ENCODE data around the gene FRY. TPM values are rescaled to one million over a fixed set of nuclear protein-coding genes. Genes with fewer than 3 reads are reported as not detected.

FRY gene
- total and polyA plus RNA-seq, 10 of the 15 experiments (the other 5 are each of a cell fraction or from before 2014, with no cell fraction given) = 0.18 to 1.4 (median 0.30) TPM

DNA sequence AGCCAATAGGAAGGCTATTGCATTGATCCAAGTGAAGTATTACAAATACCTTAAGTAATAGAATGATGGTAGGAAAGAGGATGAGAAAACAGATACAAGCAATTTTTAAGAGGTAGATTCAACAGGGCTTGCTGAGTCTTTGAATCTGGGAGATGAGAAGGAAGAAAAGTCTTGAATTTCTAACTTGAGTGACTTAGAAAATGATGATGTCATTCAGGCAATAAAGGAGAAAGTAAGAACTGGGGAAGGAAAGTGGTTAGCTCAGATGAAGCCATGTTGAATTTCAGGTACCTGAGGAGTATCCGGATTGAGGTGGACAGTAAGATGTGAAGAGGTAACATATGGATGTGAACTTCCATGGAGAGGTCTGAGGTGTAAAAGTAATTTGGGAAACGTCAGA lies 15.5 kb upstream of the FRY start:
- intact Hi-C loops (cut with micrococcal nuclease; ENCODE audit: unreplicated experiment) (loop anchor here (10.0 kb wide), 1 partner anchor 191 kb away; no protein-coding TSS in a partner anchor), in situ Hi-C loops (cut with MboI) (no loop called here)
- FAIRE-seq (no peak), DNase-seq (ENCODE audit: low read depth, low spot score) (no peak), ATAC-seq (no peak)
- no peak overlapping the region for H3K9ac ChIP-seq (ENCODE audit: control insufficient read depth, insufficient read depth, low read length)
- no peaks in the 10 kb centered on the region for H3K79me2 ChIP-seq (ENCODE audit: control insufficient read depth, insufficient read depth, low read length)
- WGBS (ENCODE audit: insufficient coverage, insufficient replicate concordance, low lambda C conversion rate, missing lambda C conversion rate) = 50% methylated on average over 2 of the region's 2 CpGs
- no peak overlapping the region for H2AFZ ChIP-seq (ENCODE audit: control insufficient read depth, low read depth, low read length)
- no peaks in the 10 kb centered on the region for H3K36me3 ChIP-seq (ENCODE audit: control insufficient read depth in 2 of 2, insufficient read depth in 2 of 2, low read length in 1 of 2)
- H3K9me3 ChIP-seq (replicated peaks; ENCODE audit: control insufficient read depth, insufficient read depth, low read length) = no peaks in the 10 kb centered on the region
- no peaks in the 10 kb centered on the region for H4K20me1 ChIP-seq (ENCODE audit: control insufficient read depth, insufficient read depth)
- H3K27ac ChIP-seq (ENCODE audit: control insufficient read depth, insufficient read depth) = no peak overlapping the region
- H3K4me1 ChIP-seq (ENCODE audit: control insufficient read depth, insufficient read depth, low read length) = no peaks in the 10 kb centered on the region; the same call in 1 of the 2 replicates
- BruUV-seq (replicated peaks) = no TSS peak
- POLR2A ChIA-PET = no interaction called here
- no peaks in the 10 kb centered on the region for H3K27me3 ChIP-seq (replicated peaks in 1 of 2; ENCODE audit: control insufficient read depth in 2 of 2, insufficient read depth in 2 of 2, low read length in 1 of 2)
- SMC1A ChIA-PET (ENCODE audit: uncharacterized antibody, unreplicated experiment) = interaction anchor here (0.7 to 2.9 kb wide), 3 partner anchors 103 to 119 kb away, joined by 3 to 10 read pairs (median 4); no protein-coding TSS in a partner anchor
- RAD21 ChIA-PET (ENCODE audit: unreplicated experiment) = interaction anchor here (3.4 kb wide), 1 partner anchor 106 kb away, joined by 12 read pairs; no protein-coding TSS in a partner anchor
- CTCF ChIA-PET = interaction anchor here (1.3 to 1.6 kb wide), 2 partner anchors 106 kb away, joined by 6 to 8 read pairs; no protein-coding TSS in a partner anchor
- no peak overlapping the region for H3K4me3 ChIP-seq
- H3K4me2 ChIP-seq (ENCODE audit: control insufficient read depth, insufficient read depth) = no peak overlapping the region
- peak; percentile 37; the same call in 1 of the 2 replicates for TF ChIP-seq ATF7 (IDR thresholded peaks at IDR 0.05; ENCODE audit: low read depth)
- TF ChIP-seq CHD4 (IDR thresholded peaks at IDR 0.05) = no peak

DNA sequence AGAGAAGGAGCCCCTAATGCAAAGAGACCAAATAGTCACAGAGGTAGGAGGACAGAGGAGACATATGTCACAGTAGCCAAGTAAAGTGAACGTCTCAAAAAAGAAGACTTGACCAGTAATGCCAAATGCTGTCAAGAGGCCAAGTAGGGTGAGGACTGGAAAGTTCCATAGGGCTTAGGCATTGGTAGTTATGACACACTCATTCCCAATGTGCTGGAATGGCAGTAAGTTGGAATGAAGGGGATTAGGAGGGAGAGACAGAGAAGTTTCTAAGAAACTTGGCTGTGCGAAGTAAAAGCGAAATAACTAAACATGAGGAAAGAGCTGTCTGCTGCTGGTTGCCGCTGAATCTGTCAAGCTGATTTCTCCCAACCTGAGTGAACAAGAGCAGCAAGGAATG lies 14.9 kb upstream of the FRY start:
- SMC1A ChIA-PET (ENCODE audit: uncharacterized antibody, unreplicated experiment) = interaction anchor here (1.7 to 2.9 kb wide), 2 partner anchors 104 to 107 kb away, joined by 4 to 10 read pairs; no protein-coding TSS in a partner anchor
- H3K4me1 ChIP-seq (ENCODE audit: control insufficient read depth, insufficient read depth, low read length) = no peaks in the 10 kb centered on the region; the same call in 1 of the 2 replicates
- BruUV-seq (replicated peaks) = no TSS peak
- POLR2A ChIA-PET = no interaction called here
- H3K27ac ChIP-seq (ENCODE audit: control insufficient read depth, insufficient read depth) = no peak overlapping the region
- H3K27me3 ChIP-seq (replicated peaks in 1 of 2; ENCODE audit: control insufficient read depth in 2 of 2, insufficient read depth in 2 of 2, low read length in 1 of 2) = no peaks in the 10 kb centered on the region
- in situ Hi-C loops (cut with MboI) = no loop called here
- 60% methylated on average over 4 of the region's 4 CpGs for WGBS (ENCODE audit: insufficient coverage, insufficient replicate concordance, low lambda C conversion rate, missing lambda C conversion rate)
- intact Hi-C loops (cut with micrococcal nuclease; ENCODE audit: unreplicated experiment) = loop anchor here (10.0 kb wide), 1 partner anchor 192 kb away; no protein-coding TSS in a partner anchor
- DNase-seq (ENCODE audit: low read depth, low spot score) (no peak), ATAC-seq (no peak), FAIRE-seq (no peak)
- H2AFZ ChIP-seq (ENCODE audit: control insufficient read depth, low read depth, low read length) = no peak overlapping the region
- CTCF ChIA-PET = interaction anchor here (0.9 to 1.6 kb wide), 3 partner anchors 9 to 106 kb away, joined by 3 to 6 read pairs (median 3); no protein-coding TSS in a partner anchor
- no peaks in the 10 kb centered on the region for H3K36me3 ChIP-seq (ENCODE audit: control insufficient read depth in 2 of 2, insufficient read depth in 2 of 2, low read length in 1 of 2)
- no peak for TF ChIP-seq STAT1 (conservative IDR thresholded peaks at IDR 0.05)
- no peak for TF ChIP-seq POLR2A (IDR thresholded peaks at IDR 0.05; ENCODE audit: low read depth, low read length)
- TF ChIP-seq ZBED1 (IDR thresholded peaks at IDR 0.05; ENCODE audit: borderline replicate concordance) = no peak
- TF ChIP-seq NR2C1 (IDR thresholded peaks at IDR 0.05) = no peak
- no peak for TF ChIP-seq RFX5 (IDR thresholded peaks at IDR 0.05; ENCODE audit: low read depth, low read length)
- TF ChIP-seq, protein P1, sequence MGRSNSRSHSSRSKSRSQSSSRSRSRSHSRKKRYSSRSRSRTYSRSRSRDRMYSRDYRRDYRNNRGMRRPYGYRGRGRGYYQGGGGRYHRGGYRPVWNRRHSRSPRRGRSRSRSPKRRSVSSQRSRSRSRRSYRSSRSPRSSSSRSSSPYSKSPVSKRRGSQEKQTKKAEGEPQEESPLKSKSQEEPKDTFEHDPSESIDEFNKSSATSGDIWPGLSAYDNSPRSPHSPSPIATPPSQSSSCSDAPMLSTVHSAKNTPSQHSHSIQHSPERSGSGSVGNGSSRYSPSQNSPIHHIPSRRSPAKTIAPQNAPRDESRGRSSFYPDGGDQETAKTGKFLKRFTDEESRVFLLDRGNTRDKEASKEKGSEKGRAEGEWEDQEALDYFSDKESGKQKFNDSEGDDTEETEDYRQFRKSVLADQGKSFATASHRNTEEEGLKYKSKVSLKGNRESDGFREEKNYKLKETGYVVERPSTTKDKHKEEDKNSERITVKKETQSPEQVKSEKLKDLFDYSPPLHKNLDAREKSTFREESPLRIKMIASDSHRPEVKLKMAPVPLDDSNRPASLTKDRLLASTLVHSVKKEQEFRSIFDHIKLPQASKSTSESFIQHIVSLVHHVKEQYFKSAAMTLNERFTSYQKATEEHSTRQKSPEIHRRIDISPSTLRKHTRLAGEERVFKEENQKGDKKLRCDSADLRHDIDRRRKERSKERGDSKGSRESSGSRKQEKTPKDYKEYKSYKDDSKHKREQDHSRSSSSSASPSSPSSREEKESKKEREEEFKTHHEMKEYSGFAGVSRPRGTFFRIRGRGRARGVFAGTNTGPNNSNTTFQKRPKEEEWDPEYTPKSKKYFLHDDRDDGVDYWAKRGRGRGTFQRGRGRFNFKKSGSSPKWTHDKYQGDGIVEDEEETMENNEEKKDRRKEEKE (IDR thresholded peaks at IDR 0.05) = no peak
- H3K79me2 ChIP-seq (ENCODE audit: control insufficient read depth, insufficient read depth, low read length) = no peaks in the 10 kb centered on the region
- H3K9me3 ChIP-seq (replicated peaks; ENCODE audit: control insufficient read depth, insufficient read depth, low read length) = no peaks in the 10 kb centered on the region
- H3K4me3 ChIP-seq = no peak overlapping the region
- H4K20me1 ChIP-seq (ENCODE audit: control insufficient read depth, insufficient read depth) = no peaks in the 10 kb centered on the region
- H3K4me2 ChIP-seq (ENCODE audit: control insufficient read depth, insufficient read depth) = no peak overlapping the region
- RAD21 ChIA-PET (ENCODE audit: unreplicated experiment) = interaction anchor here (3.4 kb wide), 1 partner anchor 107 kb away, joined by 12 read pairs; no protein-coding TSS in a partner anchor
- no peak overlapping the region for H3K9ac ChIP-seq (ENCODE audit: control insufficient read depth, insufficient read depth, low read length)
